H9 (cell line): Measurements from ENCODE around the gene STX2. TPM values are rescaled to one million over a fixed set of nuclear protein-coding genes. Genes with fewer than 3 reads are reported as not detected.

Experiments used
- DNase-seq: peaks from one replicate; pipeline ENCODE4 v3.0.0-alpha.2; 2017
- H2AFZ ChIP-seq: one replicate; pipeline ENCODE4 v1.6.1; 2013; ENCODE audit warnings: mild to moderate bottlenecking, low read length, control low read depth, moderate library complexity
- H2AK5ac ChIP-seq: 2 replicates; pipeline ENCODE4 v1.6.1; 2013; ENCODE audit warnings: low read length, control low read depth, mixed read lengths; ENCODE audit not compliant: insufficient read length
- H2BK120ac ChIP-seq: one replicate; pipeline ENCODE4 v1.6.1; 2013; ENCODE audit warnings: low read depth, mild to moderate bottlenecking, low read length, control low read depth, inconsistent platforms; ENCODE audit not compliant: poor library complexity, severe bottlenecking
- H2BK12ac ChIP-seq: 2 replicates; pipeline ENCODE4 v1.6.1; 2013; ENCODE audit warnings: low read length, control low read depth, mixed read lengths, low read depth; ENCODE audit not compliant: insufficient read length
- H2BK15ac ChIP-seq: 2 replicates; pipeline ENCODE4 v1.6.1; 2013; ENCODE audit warnings: low read depth, low read length, control low read depth
- H2BK20ac ChIP-seq: one replicate; pipeline ENCODE4 v1.6.1; 2013; ENCODE audit warnings: low read depth, mild to moderate bottlenecking, low read length, control low read depth, inconsistent platforms; ENCODE audit not compliant: poor library complexity, severe bottlenecking
- H2BK5ac ChIP-seq: 2 replicates; pipeline ENCODE4 v1.6.1; 2013; ENCODE audit warnings: low read length, control low read depth, mixed read lengths; ENCODE audit not compliant: insufficient read length
- H3K14ac ChIP-seq: 2 replicates; pipeline ENCODE4 v1.6.1; 2013; ENCODE audit warnings: low read length, control low read depth; ENCODE audit not compliant: insufficient read depth
- H3K18ac ChIP-seq: 2 replicates; pipeline ENCODE4 v1.6.1; 2013; ENCODE audit warnings: low read depth, mild to moderate bottlenecking, mixed read lengths, low read length, control low read depth; ENCODE audit not compliant: insufficient read length
- H3K23ac ChIP-seq: 2 replicates; pipeline ENCODE4 v1.6.1; 2013; ENCODE audit warnings: low read length, control low read depth, mixed read lengths, low read depth; ENCODE audit not compliant: insufficient read length
- H3K23me2 ChIP-seq: 2 replicates; pipeline ENCODE4 v1.6.1; 2013; ENCODE audit warnings: low read depth, mild to moderate bottlenecking, mixed read lengths, low read length, control low read depth; ENCODE audit not compliant: insufficient read length, poor library complexity, severe bottlenecking
- H3K27ac ChIP-seq: 2 replicates; pipeline ENCODE4 v1.5.1; 2013; ENCODE audit warnings: low read length, control low read depth, mixed read lengths, low read depth; ENCODE audit not compliant: insufficient read length
- H3K27me3 ChIP-seq: 2 replicates; pipeline ENCODE4 v1.6.1; 2013; ENCODE audit warnings: low read length, control low read depth, inconsistent platforms; ENCODE audit not compliant: insufficient read depth
- H3K4ac ChIP-seq: 2 replicates; pipeline ENCODE4 v1.6.1; 2013; ENCODE audit warnings: low read depth, mild to moderate bottlenecking, control low read depth, inconsistent platforms, low read length, moderate library complexity
- H3K4me1 ChIP-seq: 2 replicates; pipeline ENCODE4 v1.6.1; 2013; ENCODE audit warnings: low read length, control low read depth, inconsistent platforms; ENCODE audit not compliant: insufficient read depth
- H3K4me2 ChIP-seq: 2 replicates; pipeline ENCODE4 v1.6.1; 2013; ENCODE audit warnings: low read length, control low read depth, mixed read lengths; ENCODE audit not compliant: insufficient read length, insufficient read depth
- H3K56ac ChIP-seq: 2 replicates; pipeline ENCODE4 v1.6.1; 2013; ENCODE audit warnings: low read depth, mild to moderate bottlenecking, mixed read lengths, low read length, control low read depth; ENCODE audit not compliant: insufficient read length
- H3K79me1 ChIP-seq: 2 replicates; pipeline ENCODE4 v1.6.1; 2013; ENCODE audit warnings: low read depth, mild to moderate bottlenecking, moderate library complexity, low read length, control low read depth, inconsistent platforms; ENCODE audit not compliant: insufficient read depth, poor library complexity, severe bottlenecking
- H3K79me2 ChIP-seq: 2 replicates; pipeline ENCODE4 v1.6.1; 2013; ENCODE audit warnings: low read length, control low read depth, inconsistent platforms; ENCODE audit not compliant: insufficient read depth
- H3K9ac ChIP-seq: 2 replicates; pipeline ENCODE4 v1.6.1; 2013; ENCODE audit warnings: low read length, control low read depth, mixed read lengths; ENCODE audit not compliant: insufficient read length; ENCODE audit errors: extremely low read depth
- H3K9me3 ChIP-seq: one replicate; pipeline ENCODE4 v1.6.1; 2013; ENCODE audit warnings: low read depth, low read length, inconsistent platforms; ENCODE audit not compliant: control insufficient read depth
- H3T11ph ChIP-seq: one replicate; pipeline ENCODE4 v1.6.1; 2013; ENCODE audit warnings: mild to moderate bottlenecking, low read length, control low read depth, inconsistent platforms
- H4K20me1 ChIP-seq: one replicate; pipeline ENCODE4 v1.6.1; 2013; ENCODE audit not compliant: control insufficient read depth, insufficient read length, insufficient read depth
- H4K5ac ChIP-seq: 2 replicates; pipeline ENCODE4 v1.6.1; 2013; ENCODE audit warnings: low read depth, mild to moderate bottlenecking, mixed read lengths, low read length, control low read depth; ENCODE audit not compliant: insufficient read length
- H4K8ac ChIP-seq: replicated peaks from 2 replicates; pipeline ENCODE4 v1.6.1; 2013; ENCODE audit warnings: low read length, control low read depth, mixed read lengths, low read depth; ENCODE audit not compliant: insufficient read length
- H4K91ac ChIP-seq: 2 replicates; pipeline ENCODE4 v1.6.1; 2013; ENCODE audit warnings: low read depth, mild to moderate bottlenecking, moderate library complexity, mixed read lengths, low read length, control low read depth; ENCODE audit not compliant: insufficient read length
- H3K27ac Mint-ChIP-seq, 3 experiments: 2 replicates in 2 of 3; 3 replicates in 1 of 3; pipeline ENCODE4 v1.8.0; 2020 to 2021; ENCODE audit warnings: mixed read lengths in 3 of 3, mild to moderate bottlenecking in 1 of 3, moderate library complexity in 1 of 3
- H3K27me3 Mint-ChIP-seq: 2 replicates; pipeline ENCODE4 v1.8.0; 2021; ENCODE audit warnings: low read depth, mild to moderate bottlenecking, moderate library complexity, mixed read lengths
- H3K36me3 Mint-ChIP-seq, 3 experiments: 2 replicates in 2 of 3; 3 replicates in 1 of 3; pipeline ENCODE4 v1.8.0; 2020 to 2021; ENCODE audit warnings: low read depth in 3 of 3, mixed read lengths in 3 of 3; ENCODE audit not compliant: insufficient read depth in 1 of 3
- H3K4me1 Mint-ChIP-seq, 2 experiments: 2 replicates each; pipeline ENCODE4 v1.8.0; 2020; ENCODE audit warnings: mixed read lengths in 2 of 2
- H3K4me3 Mint-ChIP-seq, 2 experiments: 2 replicates in 1 of 2; 3 replicates in 1 of 2; pipeline ENCODE4 v1.8.0; 2020 to 2021; ENCODE audit warnings: mild to moderate bottlenecking in 2 of 2, mixed read lengths in 2 of 2, moderate library complexity in 1 of 2
- H3K9me3 Mint-ChIP-seq, 2 experiments: 2 replicates in 1 of 2; 3 replicates in 1 of 2; pipeline ENCODE4 v1.8.0; 2020; ENCODE audit warnings: mild to moderate bottlenecking in 2 of 2, mixed read lengths in 2 of 2, moderate library complexity in 1 of 2
- WGBS: extraction: QIAGEN DNeasy Blood & Tissue Kit; methylation state at CpG from one replicate; pipeline ENCODE4 v1.1.7; 2013; ENCODE audit warnings: missing lambda C conversion rate, low lambda C conversion rate, mixed read lengths; ENCODE audit not compliant: insufficient read length; ENCODE audit errors: extremely low coverage; 5-methylcytosine and 5-hydroxymethylcytosine counted together
- total RNA-seq: library from RNA; stranded (reverse); gene quantifications from 2 replicates; pipeline ENCODE4 v1.2.1, GENCODE V29; 2021
- TF ChIP-seq, protein P1 (sequence below): fragments of 200-600 bp; sonication (generic); conservative IDR thresholded peaks from 3 replicates; pipeline ENCODE4 v1.8.0; 2021; ENCODE audit warnings: antibody characterized with exemption, mild to moderate bottlenecking

The STX2 gene
- total RNA-seq, 1 experiment from 2014 or later: 19.4 TPM

DNA sequence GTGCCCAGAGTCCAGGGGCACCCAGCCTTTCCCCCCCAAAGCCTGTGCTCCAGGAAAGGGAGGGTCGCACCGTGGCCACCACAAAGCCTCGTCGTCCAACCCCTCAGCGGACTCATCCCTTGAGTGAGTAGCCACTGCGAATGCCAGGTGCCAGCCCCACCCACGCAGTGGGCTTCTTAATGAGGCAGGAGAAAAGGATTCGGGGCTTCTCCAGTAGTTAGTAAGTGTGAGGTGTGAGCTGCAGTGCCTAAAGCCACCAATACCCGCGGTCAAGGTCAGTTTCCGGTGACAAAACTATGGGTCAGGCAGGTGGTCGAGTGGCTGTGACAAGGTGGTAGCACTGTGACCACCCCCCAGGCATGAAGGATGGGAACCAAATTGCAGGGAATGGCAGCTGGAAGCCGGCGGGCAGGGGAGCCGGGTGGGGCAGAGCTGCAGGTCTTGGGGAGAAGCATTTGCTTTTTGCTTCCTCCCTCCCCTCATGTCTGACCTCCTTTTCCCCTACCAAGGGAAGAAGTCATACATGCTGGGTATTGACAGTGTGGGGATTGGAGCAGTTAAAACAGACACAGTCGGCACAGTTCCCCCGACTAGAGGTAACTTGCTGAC, 40.8 kb upstream of the STX2 start:
- H3K79me1 ChIP-seq: no peaks in the 10 kb centered on the region
- H3K4me3 Mint-ChIP-seq: no peak overlapping the region
- H3K4me1 ChIP-seq: no peaks in the 10 kb centered on the region
- no peak overlapping the region for H2BK12ac ChIP-seq
- H4K5ac ChIP-seq: no peak overlapping the region
- H3K27ac Mint-ChIP-seq: peak overlapping the region in 2 of 3 experiments; percentile 6 to 34; a peak in 2 of 7 replicates
- H3K79me2 ChIP-seq: no peaks in the 10 kb centered on the region
- TF ChIP-seq, protein P1, sequence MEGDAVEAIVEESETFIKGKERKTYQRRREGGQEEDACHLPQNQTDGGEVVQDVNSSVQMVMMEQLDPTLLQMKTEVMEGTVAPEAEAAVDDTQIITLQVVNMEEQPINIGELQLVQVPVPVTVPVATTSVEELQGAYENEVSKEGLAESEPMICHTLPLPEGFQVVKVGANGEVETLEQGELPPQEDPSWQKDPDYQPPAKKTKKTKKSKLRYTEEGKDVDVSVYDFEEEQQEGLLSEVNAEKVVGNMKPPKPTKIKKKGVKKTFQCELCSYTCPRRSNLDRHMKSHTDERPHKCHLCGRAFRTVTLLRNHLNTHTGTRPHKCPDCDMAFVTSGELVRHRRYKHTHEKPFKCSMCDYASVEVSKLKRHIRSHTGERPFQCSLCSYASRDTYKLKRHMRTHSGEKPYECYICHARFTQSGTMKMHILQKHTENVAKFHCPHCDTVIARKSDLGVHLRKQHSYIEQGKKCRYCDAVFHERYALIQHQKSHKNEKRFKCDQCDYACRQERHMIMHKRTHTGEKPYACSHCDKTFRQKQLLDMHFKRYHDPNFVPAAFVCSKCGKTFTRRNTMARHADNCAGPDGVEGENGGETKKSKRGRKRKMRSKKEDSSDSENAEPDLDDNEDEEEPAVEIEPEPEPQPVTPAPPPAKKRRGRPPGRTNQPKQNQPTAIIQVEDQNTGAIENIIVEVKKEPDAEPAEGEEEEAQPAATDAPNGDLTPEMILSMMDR: no peak
- H2BK15ac ChIP-seq: no peak overlapping the region
- no peak overlapping the region for H3K56ac ChIP-seq
- H2AFZ ChIP-seq: no peak overlapping the region
- no peak overlapping the region for H4K91ac ChIP-seq
- no peaks in the 10 kb centered on the region for H3K27me3 ChIP-seq
- H3K14ac ChIP-seq: no peak overlapping the region
- H3K4me2 ChIP-seq: no peak overlapping the region
- peak; percentile 46 for DNase-seq
- H4K20me1 ChIP-seq: peaks cover 4% of the 10 kb centered on the region
- no peaks in the 10 kb centered on the region for H3K23me2 ChIP-seq
- H3K18ac ChIP-seq: no peak overlapping the region
- H3T11ph ChIP-seq: no peak overlapping the region
- H2BK20ac ChIP-seq: no peak overlapping the region
- no peaks in the 10 kb centered on the region; the same call in none of the 2 replicates for H3K27me3 Mint-ChIP-seq
- no peaks in the 10 kb centered on the region for H3K9me3 Mint-ChIP-seq
- H2AK5ac ChIP-seq: no peak overlapping the region
- peaks cover 33 to 37% of the 10 kb centered on the region in 2 experiments for H3K4me1 Mint-ChIP-seq
- H2BK5ac ChIP-seq: no peak overlapping the region
- no peak overlapping the region for H3K4ac ChIP-seq
- no peak overlapping the region for H2BK120ac ChIP-seq
- H3K27ac ChIP-seq: no peak overlapping the region
- WGBS: no CpG with 5 or more reads among the region's 17 CpGs
- no peak overlapping the region for H3K23ac ChIP-seq
- H3K9ac ChIP-seq: no peak overlapping the region
- peaks cover 19 to 30% (median 27%) of the 10 kb centered on the region in 3 experiments; a peak in 6 of 7 replicates for H3K36me3 Mint-ChIP-seq
- H3K9me3 ChIP-seq: no peaks in the 10 kb centered on the region
- H4K8ac ChIP-seq: no peak overlapping the region
